LoVo (cell line): ENCODE results near the gene PRRT1.
A peak's percentile ranks its signal among the peaks of the same experiment; 100 is the strongest.
"Not testable (repeated sequence)": the region's sequence is repeated elsewhere in the genome, so short reads cannot be mapped to it uniquely, and the experiment has no call there.

Source experiments
- DNase-seq: peaks from one replicate; pipeline ENCODE4 v3.0.0-alpha.2; 2016; ENCODE audit warnings: low spot score

Gene PRRT1

GRCh38 chr6:32120573-32121059 is 31.1 kb downstream of the PRRT1 start:
- no peak for DNase-seq

- peak; percentile 65 for DNase-seq
These were observed 32.7 kb downstream of the PRRT1 start for GRCh38 chr6:32118782-32119628.

- DNase-seq, result no peak
These were observed 34.3 kb downstream of the PRRT1 start for GRCh38 chr6:32117461-32117860.

- no peak for DNase-seq
These were observed 35.1 kb downstream of the PRRT1 start for GRCh38 chr6:32116674-32117073.

GRCh38 chr6:32115623-32116022 is 36.1 kb downstream of the PRRT1 start:
- DNase-seq, result no peak

GRCh38 chr6:32114796-32115195 is 36.9 kb downstream of the PRRT1 start:
- no peak for DNase-seq

GRCh38 chr6:32113386-32114352 is 38.1 kb downstream of the PRRT1 start:
- no peak for DNase-seq

- DNase-seq, result no peak
These were observed 39.2 kb downstream of the PRRT1 start for GRCh38 chr6:32112431-32112980.

- no peak for DNase-seq
These were observed 40.2 kb downstream of the PRRT1 start for GRCh38 chr6:32111424-32112066.

GRCh38 chr6:32110632-32111031 is 41.1 kb downstream of the PRRT1 start:
- no peak for DNase-seq

- no peak for DNase-seq
These were observed 42.0 kb downstream of the PRRT1 start for GRCh38 chr6:32109765-32110160.

- no peak for DNase-seq
These were observed 42.5 kb downstream of the PRRT1 start, which contains the start of gene TNXB for GRCh38 chr6:32109114-32109764. Gene TNXB, minus strand, starts transcription at chr6:32109338. Its CDS starts 11,140 bp downstream, at chr6:32098198.

GRCh38 chr6:32108727-32109113 is 43.0 kb downstream of the PRRT1 start:
- no peak for DNase-seq

- peak; percentile 16 for DNase-seq
These were observed 43.6 kb downstream of the PRRT1 start for GRCh38 chr6:32108094-32108627.

GRCh38 chr6:32107406-32107805 is 44.3 kb downstream of the PRRT1 start:
- DNase-seq, result no peak

GRCh38 chr6:32105433-32105832 is 46.3 kb downstream of the PRRT1 start:
- no peak for DNase-seq

- no peak for DNase-seq
These were observed 49.5 kb downstream of the PRRT1 start for GRCh38 chr6:32102255-32102654.

GRCh38 chr6:32100251-32100650 is 51.5 kb downstream of the PRRT1 start:
- DNase-seq, result not testable (repeated sequence)
